DND-41 (cell line): ENCODE results near the gene UBXN2A.

Experiments used
- CTCF ChIP-seq: IDR thresholded peaks from 2 replicates; pipeline ENCODE4 v1.5.1; 2012; ENCODE audit warnings: borderline replicate concordance, low read length, moderate library complexity, mild to moderate bottlenecking; ENCODE audit not compliant: poor library complexity, severe bottlenecking; ENCODE audit errors: extremely low read depth
- EZH2 ChIP-seq: IDR thresholded peaks from 3 replicates; pipeline ENCODE4 v1.6.1; 2012; ENCODE audit warnings: borderline replicate concordance, low read depth, mild to moderate bottlenecking, moderate library complexity, low read length, inconsistent platforms; ENCODE audit not compliant: severe bottlenecking

- TF ChIP-seq CTCF (no peak), EZH2 (no peak)
Measured at GRCh38 chr2:23934259-23934658, 6.0 kb upstream of the UBXN2A start.
